Putamen (tissue), 1 donor: ENCODE data around the gene ZNF677.
"Not testable (repeated sequence)": the region's sequence is repeated elsewhere in the genome, so short reads cannot be mapped to it uniquely, and the experiment has no call there.

Experiments
- DNase-seq: peaks from one replicate; pipeline ENCODE4 v3.0.0-alpha.2; 2016; ENCODE audit warnings: low spot score

ZNF677 gene

GRCh38 chr19:53254411-53255341 is at the start of gene ZNF677:
Gene ZNF677, minus strand, starts transcription at chr19:53254873. Its CDS starts 3,323 bp downstream, at chr19:53251550.
- DNase-seq = peak; percentile 95

- DNase-seq = not testable (repeated sequence)
Measured at GRCh38 chr19:53301341-53301740, 46.7 kb upstream of the ZNF677 start.

GRCh38 chr19:53294786-53295441 is 40.2 kb upstream of the ZNF677 start:
- no peak for DNase-seq

GRCh38 chr19:53290758-53291549 is 36.3 kb upstream of the ZNF677 start:
- no peak for DNase-seq

- DNase-seq = no peak
Measured at GRCh38 chr19:53285087-53285486, 30.4 kb upstream of the ZNF677 start.

GRCh38 chr19:53281947-53282346 is 27.3 kb upstream of the ZNF677 start:
- not testable (repeated sequence) for DNase-seq

GRCh38 chr19:53275480-53275879 is 20.8 kb upstream of the ZNF677 start:
- DNase-seq = no peak

- no peak for DNase-seq
Measured at GRCh38 chr19:53272044-53272443, 17.4 kb upstream of the ZNF677 start.

- DNase-seq = not testable (repeated sequence)
Measured at GRCh38 chr19:53269861-53270260, 15.2 kb upstream of the ZNF677 start.

GRCh38 chr19:53267623-53268022 is 12.9 kb upstream of the ZNF677 start, which contains the start of gene VN1R4:
Gene VN1R4, minus strand, starts transcription at chr19:53267723. Its CDS starts 58 bp downstream, at chr19:53267665.
- DNase-seq = not testable (repeated sequence)

GRCh38 chr19:53257715-53258342 is 3.2 kb upstream of the ZNF677 start, which contains the start of gene VN1R2:
Gene VN1R2, plus strand, starts transcription at chr19:53258292. Its CDS starts 84 bp downstream, at chr19:53258376.
- DNase-seq = not testable (repeated sequence)

- no peak for DNase-seq
Measured at GRCh38 chr19:53246498-53246897, 8.2 kb downstream of the ZNF677 start.

- DNase-seq = no peak
Measured at GRCh38 chr19:53237114-53237777, 17.4 kb downstream of the ZNF677 start.

- DNase-seq = no peak
Measured at GRCh38 chr19:53224606-53225005, 30.1 kb downstream of the ZNF677 start.

GRCh38 chr19:53222716-53223115 is 32.0 kb downstream of the ZNF677 start:
- not testable (repeated sequence) for DNase-seq

- no peak for DNase-seq
Measured at GRCh38 chr19:53212703-53213320, 41.9 kb downstream of the ZNF677 start.

GRCh38 chr19:53211554-53211953 is 43.1 kb downstream of the ZNF677 start:
- DNase-seq = not testable (repeated sequence)

GRCh38 chr19:53196777-53197396 is 57.8 kb downstream of the ZNF677 start:
- DNase-seq = peak; percentile 95

- peak; percentile 82 for DNase-seq
Measured at GRCh38 chr19:53195265-53195903, 59.3 kb downstream of the ZNF677 start.
